GM21390 (cell line): ENCODE results near the gene GPT2.

Experiments
- ATAC-seq: cut with Tn5 transposase; IDR thresholded peaks from one replicate; pipeline ENCODE4 v1.9.1; 2021; ENCODE audit not compliant: unreplicated experiment

The GPT2 gene

GRCh38 chr16:46954562-46954961 lies 70.4 kb downstream of the GPT2 start:
- ATAC-seq: no peak

- ATAC-seq: peak; percentile 71
These were observed 77.5 kb downstream of the GPT2 start for GRCh38 chr16:46961373-46962353.

GRCh38 chr16:46962629-46963028 lies 78.5 kb downstream of the GPT2 start:
- no peak for ATAC-seq

- ATAC-seq: no peak
These were observed 83.9 kb downstream of the GPT2 start for GRCh38 chr16:46968063-46968435.

GRCh38 chr16:46970089-46970488 lies 85.9 kb downstream of the GPT2 start:
- ATAC-seq: no peak

- no peak for ATAC-seq
These were observed 87.1 kb downstream of the GPT2 start for GRCh38 chr16:46971271-46971670.

- ATAC-seq: peak; percentile 49
These were observed 88.5 kb downstream of the GPT2 start for GRCh38 chr16:46972429-46973206.

GRCh38 chr16:46973207-46973995 lies 89.2 kb downstream of the GPT2 start, which contains the start of gene DNAJA2:
DNAJA2 (minus strand) TSS chr16:46973674; CDS start chr16:46973572, 102 bp downstream.
- peak; percentile 79 for ATAC-seq

GRCh38 chr16:46973996-46974324 lies 89.8 kb downstream of the GPT2 start:
- no peak for ATAC-seq

- ATAC-seq: no peak
These were observed 90.2 kb downstream of the GPT2 start for GRCh38 chr16:46974352-46974751.

- no peak for ATAC-seq
These were observed 91.0 kb downstream of the GPT2 start for GRCh38 chr16:46975165-46975564.

- no peak for ATAC-seq
These were observed 91.8 kb downstream of the GPT2 start for GRCh38 chr16:46975908-46976470.

GRCh38 chr16:46976550-46976949 lies 92.4 kb downstream of the GPT2 start:
- ATAC-seq: no peak
